Neural progenitor cell (in vitro differentiated cells): ENCODE data around the gene MPHOSPH10. TPM values are rescaled to one million over a fixed set of nuclear protein-coding genes. Genes with fewer than 3 reads are reported as not detected.

Experiments used
- DNase-seq: peaks from one replicate; pipeline ENCODE4 v3.0.0-alpha.2; 2016; ENCODE audit warnings: low spot score
- H2AFZ ChIP-seq: fragments of 200-600 bp; sonication (generic); replicated peaks from 2 replicates; pipeline ENCODE4 v1.6.1; 2016; ENCODE audit warnings: antibody characterized with exemption
- H3F3A ChIP-seq: fragments of 200-600 bp; sonication (generic); 2 replicates; pipeline ENCODE4 v1.6.1; 2016; ENCODE audit warnings: antibody characterized with exemption, low read depth
- H3K27ac ChIP-seq: fragments of 200-600 bp; sonication (generic); 2 replicates; pipeline ENCODE4 v1.5.1; 2016; ENCODE audit warnings: mild to moderate bottlenecking
- H3K27me3 ChIP-seq: fragments of 200-600 bp; sonication (generic); 2 replicates; pipeline ENCODE4 v1.6.1; 2016; ENCODE audit warnings: mild to moderate bottlenecking, moderate library complexity
- H3K36me3 ChIP-seq: fragments of 200-600 bp; sonication (generic); 2 replicates; pipeline ENCODE4 v1.5.1; 2016
- H3K4me1 ChIP-seq: fragments of 200-600 bp; sonication (generic); 2 replicates; pipeline ENCODE4 v1.6.1; 2016; ENCODE audit warnings: mixed run types
- H3K4me2 ChIP-seq: fragments of 200-600 bp; sonication (generic); 2 replicates; pipeline ENCODE4 v1.6.1; 2016
- H3K4me3 ChIP-seq: fragments of 200-600 bp; sonication (generic); 2 replicates; pipeline ENCODE4 v1.5.1; 2016
- H3K79me2 ChIP-seq: fragments of 200-600 bp; sonication (generic); 2 replicates; pipeline ENCODE4 v1.6.1; 2016; ENCODE audit warnings: low read depth
- H3K9ac ChIP-seq: fragments of 200-600 bp; sonication (generic); 2 replicates; pipeline ENCODE4 v1.6.1; 2016
- H3K9me3 ChIP-seq: fragments of 200-600 bp; sonication (generic); 2 replicates; pipeline ENCODE4 v1.5.1; 2016; ENCODE audit warnings: low read depth
- H4K20me1 ChIP-seq: fragments of 200-600 bp; sonication (generic); 2 replicates; pipeline ENCODE4 v1.6.1; 2016; ENCODE audit warnings: low read depth
- H3K27ac Mint-ChIP-seq: 3 replicates; pipeline ENCODE4 v1.8.0; 2021; ENCODE audit warnings: mixed read lengths
- H3K27me3 Mint-ChIP-seq: 2 replicates; pipeline ENCODE4 v1.8.0; 2022; ENCODE audit warnings: low read depth, mild to moderate bottlenecking, inconsistent platforms, moderate library complexity, mixed read lengths; ENCODE audit not compliant: insufficient read depth
- H3K36me3 Mint-ChIP-seq: 3 replicates; pipeline ENCODE4 v1.8.0; 2021; ENCODE audit warnings: mixed read lengths
- H3K4me1 Mint-ChIP-seq: 3 replicates; pipeline ENCODE4 v1.8.0; 2021; ENCODE audit warnings: mixed read lengths
- H3K4me3 Mint-ChIP-seq: 3 replicates; pipeline ENCODE4 v1.8.0; 2021; ENCODE audit warnings: mild to moderate bottlenecking, moderate library complexity, mixed read lengths
- H3K9me3 Mint-ChIP-seq: 3 replicates; pipeline ENCODE4 v1.8.0; 2020; ENCODE audit warnings: mixed read lengths
- CTCF ChIP-seq: fragments of 200-600 bp; sonication (generic); IDR thresholded peaks from 2 replicates; pipeline ENCODE4 v1.5.1; 2017; ENCODE audit warnings: antibody characterized with exemption, mild to moderate bottlenecking
- EZH2 ChIP-seq: fragments of 200-600 bp; sonication (generic); IDR thresholded peaks from 2 replicates; pipeline ENCODE4 v1.6.1; 2017; ENCODE audit warnings: antibody characterized with exemption, mild to moderate bottlenecking, moderate library complexity
- EZH2phosphoT487 ChIP-seq: fragments of 200-600 bp; sonication (generic); IDR thresholded peaks from 2 replicates; pipeline ENCODE4 v1.6.1; 2017; ENCODE audit warnings: antibody characterized with exemption
- total RNA-seq: library from RNA; depleted of rRNA; stranded (reverse); fragments of >200 nt; gene quantifications from 2 replicates; pipeline ENCODE4 v1.2.3, GENCODE V29; 2015; ENCODE audit warnings: low replicate concordance

MPHOSPH10 gene
- total RNA-seq, 1 donor from 2014 or later, result 29.6 TPM

DNA sequence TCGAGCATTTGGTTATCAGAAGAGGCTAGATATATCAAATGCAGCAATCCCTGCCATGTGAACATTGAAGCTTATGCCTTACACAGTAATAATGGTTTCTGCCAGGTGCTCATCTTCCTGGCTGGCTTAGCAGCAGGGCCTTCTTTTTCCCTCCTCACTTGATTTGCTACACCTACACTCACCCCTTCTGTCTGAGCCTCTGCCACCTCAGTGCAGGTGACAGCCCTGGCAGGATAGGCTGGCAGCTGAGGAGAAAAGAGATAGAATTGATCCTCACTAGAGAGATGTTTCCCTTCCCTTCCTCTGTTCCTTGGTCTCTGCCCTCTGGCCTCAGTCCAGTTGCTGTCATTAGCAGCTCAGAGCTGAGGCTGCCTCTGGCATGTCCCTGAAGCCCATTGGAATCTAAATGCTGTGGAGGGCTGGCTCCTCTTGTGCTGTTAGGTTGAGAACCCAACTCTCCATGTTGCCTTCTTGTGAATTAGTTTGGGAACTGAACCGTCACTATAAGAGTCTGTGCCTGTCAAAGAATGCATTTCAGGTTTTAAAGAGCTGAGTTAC, 18.2 kb downstream of the MPHOSPH10 start:
- H3F3A ChIP-seq, result peaks cover 3% of the 10 kb centered on the region
- H3K9ac ChIP-seq, result no peak overlapping the region
- Mint-ChIP-seq H3K9me3 (no peaks in the 10 kb centered on the region), H3K27me3 (peaks cover 6% of the 10 kb centered on the region), H3K4me1 (no peaks in the 10 kb centered on the region), H3K27ac (no peak overlapping the region), H3K36me3 (peaks cover 24% of the 10 kb centered on the region), H3K4me3 (no peak overlapping the region)
- H3K4me3 ChIP-seq, result no peak overlapping the region
- H3K79me2 ChIP-seq, result no peaks in the 10 kb centered on the region
- H4K20me1 ChIP-seq, result peaks cover 6% of the 10 kb centered on the region
- H3K9me3 ChIP-seq, result no peaks in the 10 kb centered on the region
- no peaks in the 10 kb centered on the region for H3K27me3 ChIP-seq
- no peaks in the 10 kb centered on the region for H3K36me3 ChIP-seq
- H3K4me1 ChIP-seq, result no peaks in the 10 kb centered on the region
- DNase-seq, result no peak
- TF ChIP-seq EZH2 (no peak), CTCF (no peak), EZH2phosphoT487 (no peak)
- H3K27ac ChIP-seq, result no peak overlapping the region
- no peak overlapping the region for H2AFZ ChIP-seq
- no peak overlapping the region for H3K4me2 ChIP-seq

DNA sequence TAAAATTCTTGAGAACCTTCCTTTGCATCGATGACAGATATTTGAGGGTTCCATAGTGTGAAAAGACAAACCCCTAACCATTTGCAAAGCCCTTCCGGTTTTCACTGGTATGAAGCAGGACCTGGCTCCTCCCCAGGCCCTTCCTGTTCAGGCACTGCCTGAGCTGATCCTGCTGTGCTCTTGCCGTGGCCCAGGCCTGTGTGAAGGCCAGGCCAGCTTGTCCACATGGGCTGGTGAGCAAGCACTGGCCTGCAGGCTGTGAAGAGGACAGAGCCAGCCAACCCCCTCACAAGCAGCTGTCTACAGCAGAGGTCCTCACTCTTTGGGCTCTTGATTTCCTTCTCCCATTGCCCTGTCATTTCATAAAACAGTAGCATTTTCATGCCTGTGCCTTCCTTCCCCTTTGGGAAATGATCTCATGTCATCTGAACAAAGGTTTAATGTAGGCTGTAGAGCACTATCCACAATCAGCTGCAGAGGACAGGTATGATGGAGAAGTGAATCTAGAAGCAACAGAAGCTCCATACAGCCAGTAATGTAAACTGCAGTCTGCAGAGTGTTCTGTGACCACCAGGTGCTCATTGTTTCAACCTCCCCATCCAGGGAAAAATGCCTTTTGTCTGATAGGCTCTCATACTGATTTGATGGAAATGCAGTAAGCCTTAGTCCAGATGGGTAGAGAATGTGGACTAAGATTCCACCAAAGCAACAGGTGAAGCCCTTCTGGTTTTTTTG, 19.8 kb downstream of the MPHOSPH10 start:
- DNase-seq, result no peak
- Histone ChIP-seq H4K20me1 (peaks cover 6% of the 10 kb centered on the region), H3K4me3 (no peak overlapping the region), H3K9me3 (no peaks in the 10 kb centered on the region), H2AFZ (no peak overlapping the region), H3K4me1 (no peaks in the 10 kb centered on the region), H3K27ac (no peak overlapping the region), H3K4me2 (no peak overlapping the region), H3K27me3 (no peaks in the 10 kb centered on the region), H3F3A (peaks cover 3% of the 10 kb centered on the region), H3K36me3 (no peaks in the 10 kb centered on the region), H3K79me2 (no peaks in the 10 kb centered on the region), H3K9ac (no peak overlapping the region)
- no peak for TF ChIP-seq EZH2
- TF ChIP-seq CTCF, result no peak
- no peak for TF ChIP-seq EZH2phosphoT487
- Mint-ChIP-seq H3K36me3 (peaks cover 20% of the 10 kb centered on the region), H3K4me3 (no peak overlapping the region), H3K27ac (no peak overlapping the region), H3K9me3 (no peaks in the 10 kb centered on the region), H3K27me3 (peaks cover 14% of the 10 kb centered on the region), H3K4me1 (no peaks in the 10 kb centered on the region)

DNA sequence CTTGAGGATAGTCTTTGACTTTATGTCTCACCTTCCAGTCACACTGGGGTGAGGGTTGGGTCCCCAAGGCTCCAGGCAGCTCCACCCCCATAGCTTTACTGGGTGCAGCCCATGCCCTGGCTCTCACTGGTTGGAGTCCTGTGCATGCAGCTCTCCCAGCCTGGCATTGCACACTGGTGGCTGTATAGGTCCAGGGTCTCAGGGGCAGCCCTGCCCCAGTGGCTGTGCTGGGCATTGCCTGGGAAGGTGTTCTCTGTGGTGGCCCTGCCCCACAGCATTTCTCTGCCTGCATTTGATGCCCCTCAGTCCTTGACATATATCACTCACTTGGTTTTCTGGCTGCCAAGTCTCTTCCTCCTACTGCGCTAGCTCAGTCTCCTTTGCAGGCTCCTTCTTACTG, 21.2 kb downstream of the MPHOSPH10 start:
- Mint-ChIP-seq H3K27me3 (peaks cover 14% of the 10 kb centered on the region), H3K36me3 (peaks cover 13% of the 10 kb centered on the region), H3K4me1 (no peaks in the 10 kb centered on the region), H3K27ac (no peak overlapping the region), H3K4me3 (no peak overlapping the region), H3K9me3 (no peaks in the 10 kb centered on the region)
- Histone ChIP-seq H3K4me2 (no peak overlapping the region), H3K79me2 (no peaks in the 10 kb centered on the region), H3K36me3 (no peaks in the 10 kb centered on the region), H3F3A (peaks cover 3% of the 10 kb centered on the region), H4K20me1 (peaks cover 6% of the 10 kb centered on the region), H3K4me3 (no peak overlapping the region), H3K27me3 (no peaks in the 10 kb centered on the region), H3K9me3 (no peaks in the 10 kb centered on the region), H3K4me1 (peaks cover under 1% of the 10 kb centered on the region), H3K27ac (no peak overlapping the region), H3K9ac (no peak overlapping the region), H2AFZ (no peak overlapping the region)
- TF ChIP-seq CTCF (no peak), EZH2phosphoT487 (no peak), EZH2 (no peak)
- no peak for DNase-seq
